AG08395 (cell line): ENCODE measurements around the gene ZNF330.
"Not testable (repeated sequence)": the region's sequence is repeated elsewhere in the genome, so short reads cannot be mapped to it uniquely, and the experiment has no call there.

Source experiments
- DNase-seq: peaks from one replicate; pipeline ENCODE4 v3.0.0; 2012; ENCODE audit warnings: mixed read lengths, low spot score

The ZNF330 gene

DNA sequence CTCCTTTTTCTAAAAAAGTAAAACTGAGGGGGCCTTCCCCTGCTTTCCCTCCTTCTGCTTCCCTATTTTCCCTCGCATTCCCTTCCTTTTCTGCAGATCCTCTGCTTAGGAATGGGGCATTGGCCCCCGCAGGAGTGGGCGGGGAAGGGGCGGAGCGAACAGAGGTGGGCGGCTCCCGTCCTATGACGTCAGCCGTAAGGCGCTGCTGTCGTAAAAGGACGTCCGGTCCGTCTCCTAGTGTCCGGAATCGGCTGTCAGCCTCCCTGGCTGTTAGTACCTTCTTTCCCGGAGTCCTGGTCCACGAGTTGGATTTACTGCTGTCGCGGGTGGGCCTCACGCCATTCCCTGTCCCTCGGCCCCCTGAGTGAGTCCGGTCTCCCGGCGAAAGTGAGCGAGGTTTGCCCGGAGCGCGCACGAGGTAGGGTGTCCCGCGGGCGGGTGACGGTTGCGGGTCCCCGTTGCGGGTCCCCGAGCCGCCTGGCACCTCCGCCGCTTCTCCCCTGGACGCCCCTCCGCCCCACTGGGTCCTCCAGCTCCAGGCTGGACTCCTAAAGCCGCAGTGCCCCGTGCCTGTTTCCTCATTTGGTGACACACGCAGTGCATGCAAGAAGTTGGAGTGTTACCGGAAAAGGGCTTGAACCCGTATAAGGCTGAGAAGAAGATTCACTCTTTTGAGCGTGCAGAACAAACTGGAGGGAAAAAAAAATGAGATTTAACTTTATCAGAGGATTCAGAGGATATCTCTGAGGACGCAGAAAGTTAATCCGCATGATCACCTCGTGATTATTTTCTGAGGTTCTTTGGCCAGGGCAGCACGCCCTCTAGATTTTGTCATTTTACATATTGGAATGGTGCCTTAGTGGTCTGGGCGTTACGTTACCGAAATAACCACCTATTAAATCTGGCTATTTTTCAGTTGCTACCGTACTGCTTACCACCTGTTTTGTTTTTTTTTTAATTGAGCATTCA lies at the start of gene ZNF330:
Gene ZNF330 (plus strand): TSS at position 205 of the 969 bp plus-strand sequence. CDS start 1,477 bp downstream, outside the sequence.
- DNase-seq: peak; percentile 97

DNA sequence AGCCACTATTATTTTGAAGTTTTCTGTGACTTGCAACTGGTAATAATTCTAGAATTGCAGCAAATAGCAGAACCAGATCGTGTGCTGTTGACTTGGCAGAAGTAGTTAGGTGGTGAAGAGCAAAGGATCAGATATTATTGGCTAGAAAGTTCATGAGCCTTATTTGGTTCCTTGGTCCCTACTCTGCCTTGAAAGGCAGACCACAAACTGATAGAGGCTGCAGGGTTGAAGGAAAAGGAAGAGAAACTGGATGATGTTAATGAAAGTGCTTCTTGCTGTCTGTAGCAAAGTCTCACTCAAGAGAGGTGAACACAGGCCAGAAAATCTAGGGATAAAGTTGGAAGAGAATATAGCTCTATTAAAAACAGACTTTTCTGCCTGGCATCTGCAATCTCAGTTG lies 46.2 kb upstream of the ZNF330 start:
- DNase-seq: no peak

DNA sequence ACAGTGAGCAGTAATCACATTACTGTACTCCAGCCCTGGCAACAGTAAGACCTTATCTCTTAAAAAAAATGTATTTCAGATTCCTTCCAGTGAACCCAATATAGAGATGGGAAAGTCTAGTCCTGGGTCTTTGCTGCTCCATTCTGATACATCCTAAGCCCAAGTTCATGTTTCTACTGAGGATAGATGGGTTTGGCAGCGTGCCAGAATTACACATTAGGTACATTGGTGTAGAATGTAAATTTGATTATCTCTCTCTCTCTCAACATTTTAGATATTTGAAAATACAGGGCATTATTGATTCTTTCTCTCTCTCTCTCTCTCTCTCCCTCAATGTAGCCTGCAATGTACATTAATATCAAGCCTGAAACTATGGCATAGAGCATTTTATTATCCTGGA lies 43.5 kb upstream of the ZNF330 start:
- DNase-seq: no peak

DNA sequence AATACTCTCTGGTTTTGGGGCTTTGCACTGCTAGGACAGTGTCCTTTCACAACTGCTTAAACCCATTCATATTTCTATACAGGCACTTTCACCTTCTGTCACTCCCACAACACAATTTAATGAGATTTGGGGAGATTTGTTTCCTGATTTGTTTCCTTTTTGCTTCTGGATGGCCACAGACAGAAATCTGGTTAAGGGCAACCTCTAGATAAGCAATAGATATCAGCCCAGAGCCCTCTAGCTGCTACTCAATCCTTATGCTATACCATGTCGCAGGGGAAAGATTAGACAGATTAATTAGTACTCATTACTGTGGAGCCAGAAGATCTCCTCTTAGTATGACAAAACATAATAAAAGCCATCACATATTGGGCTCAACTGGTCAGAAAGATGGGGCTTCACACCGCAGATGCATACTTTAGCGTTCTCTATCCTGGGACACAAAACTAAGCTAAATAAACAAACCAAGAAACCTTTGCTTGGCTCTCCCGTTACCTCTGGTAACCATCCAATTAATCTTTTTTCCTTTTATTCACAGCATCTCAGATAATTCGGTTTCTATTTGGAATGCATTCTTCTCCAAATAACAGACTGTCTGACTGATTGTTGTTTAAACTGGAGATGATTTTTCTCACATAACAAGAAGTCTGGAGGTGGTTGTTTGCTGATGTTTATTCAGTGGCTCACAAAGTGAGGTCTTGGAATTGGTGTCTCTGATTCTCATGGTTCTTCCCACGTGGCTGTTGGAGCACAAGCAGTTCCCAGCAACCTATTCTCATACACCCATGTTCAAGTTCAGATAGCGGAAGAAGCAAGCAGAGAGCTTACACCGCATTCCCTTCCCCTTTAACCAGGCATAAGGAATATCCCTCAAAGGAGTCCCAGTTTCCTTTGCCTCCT lies 41.0 kb upstream of the ZNF330 start:
- DNase-seq: no peak

DNA sequence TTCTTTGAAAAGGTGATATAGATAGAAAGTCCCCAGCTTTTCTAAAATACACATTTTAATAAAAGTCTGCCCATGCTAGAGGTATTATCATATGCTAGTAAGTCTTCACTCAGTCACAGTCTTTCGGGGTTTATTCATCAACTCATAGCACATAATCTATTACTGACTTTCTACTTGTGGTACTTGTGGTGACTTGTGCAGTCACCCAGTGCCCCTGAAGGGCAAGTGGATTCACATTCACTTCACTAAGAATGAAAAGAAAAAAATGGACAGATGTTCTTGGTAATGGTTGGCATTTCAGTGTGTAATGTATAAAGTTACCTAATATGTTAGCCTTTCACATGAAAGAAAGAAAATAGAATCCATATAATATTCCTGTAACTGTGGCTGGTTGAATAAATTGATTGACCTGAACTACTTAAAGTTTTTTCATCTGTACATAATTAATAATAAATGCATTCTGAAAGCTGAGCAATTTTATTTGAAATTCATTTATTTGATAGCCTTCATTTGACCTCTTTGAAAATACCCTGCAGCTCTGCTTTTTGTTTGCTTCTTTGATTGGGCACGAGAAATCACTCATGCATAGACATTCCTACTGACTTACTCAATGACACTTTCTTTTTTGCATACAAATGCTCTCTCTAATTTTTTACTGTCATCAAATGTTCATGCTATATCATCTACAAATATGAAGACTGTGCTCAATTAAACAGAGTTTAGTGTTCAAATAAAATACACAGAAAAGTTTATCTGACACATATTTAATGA lies 39.5 kb upstream of the ZNF330 start:
- no peak for DNase-seq

DNA sequence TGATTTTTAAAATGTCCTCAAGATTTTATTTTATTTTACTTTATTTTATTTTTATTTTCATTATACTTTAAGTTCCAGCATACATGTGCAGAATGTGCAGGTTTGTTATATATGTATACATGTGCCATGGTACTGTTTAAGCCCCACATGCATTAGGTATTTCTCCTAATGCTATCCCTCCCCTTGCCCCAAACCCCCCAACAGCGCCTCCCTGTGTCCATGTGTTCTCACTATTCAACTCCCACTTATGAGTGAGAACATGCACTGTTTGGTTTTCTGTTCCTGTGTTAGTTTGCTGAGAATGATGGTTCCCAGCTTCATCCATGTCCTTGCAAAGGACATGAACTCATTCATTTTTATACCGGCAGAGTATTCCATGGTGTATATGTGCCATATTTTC lies 37.2 kb upstream of the ZNF330 start:
- DNase-seq: not testable (repeated sequence)

DNA sequence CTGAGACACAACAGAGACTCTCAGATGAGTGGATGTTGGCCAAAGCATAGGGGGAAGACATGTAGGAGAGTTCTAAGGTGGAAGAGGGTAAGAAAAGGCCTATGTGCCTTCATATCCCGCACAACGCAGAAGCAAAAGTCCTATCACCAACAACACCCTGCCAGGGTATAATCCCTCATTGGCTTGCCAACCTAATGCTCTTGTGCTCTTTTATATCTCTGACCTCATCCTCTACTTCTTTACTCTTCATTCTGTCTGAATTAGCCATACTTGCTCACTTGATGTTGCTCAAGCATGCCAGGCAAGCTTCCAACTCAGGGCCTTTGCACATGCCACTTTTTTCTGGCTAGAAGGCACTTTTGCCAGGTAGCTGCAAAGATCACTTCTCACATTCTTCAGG lies 28.1 kb upstream of the ZNF330 start:
- DNase-seq: no peak

DNA sequence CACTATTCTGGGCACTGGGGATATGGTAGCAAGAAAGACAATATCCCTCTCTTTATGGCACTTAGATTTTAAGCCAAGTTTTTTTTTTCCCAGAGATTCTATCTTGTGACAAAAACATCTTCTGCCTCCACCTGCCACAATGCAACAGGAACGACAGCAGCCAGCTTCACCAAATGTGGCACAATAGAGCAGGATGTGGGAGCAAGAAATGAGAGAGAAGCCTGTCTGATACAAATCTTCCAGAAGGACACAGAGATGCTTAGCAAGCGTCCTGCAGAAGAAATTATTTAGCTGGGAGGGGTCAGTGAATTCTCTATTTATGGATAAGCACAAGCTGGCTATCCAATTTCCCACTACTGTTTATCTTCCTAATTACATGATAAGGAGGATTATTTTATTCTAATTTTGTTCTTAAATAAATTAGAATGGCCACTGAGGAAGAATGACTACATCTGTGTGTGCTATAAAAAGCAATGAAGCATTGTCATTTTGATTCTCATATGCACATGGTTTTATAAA lies 27.1 kb upstream of the ZNF330 start:
- DNase-seq: no peak

DNA sequence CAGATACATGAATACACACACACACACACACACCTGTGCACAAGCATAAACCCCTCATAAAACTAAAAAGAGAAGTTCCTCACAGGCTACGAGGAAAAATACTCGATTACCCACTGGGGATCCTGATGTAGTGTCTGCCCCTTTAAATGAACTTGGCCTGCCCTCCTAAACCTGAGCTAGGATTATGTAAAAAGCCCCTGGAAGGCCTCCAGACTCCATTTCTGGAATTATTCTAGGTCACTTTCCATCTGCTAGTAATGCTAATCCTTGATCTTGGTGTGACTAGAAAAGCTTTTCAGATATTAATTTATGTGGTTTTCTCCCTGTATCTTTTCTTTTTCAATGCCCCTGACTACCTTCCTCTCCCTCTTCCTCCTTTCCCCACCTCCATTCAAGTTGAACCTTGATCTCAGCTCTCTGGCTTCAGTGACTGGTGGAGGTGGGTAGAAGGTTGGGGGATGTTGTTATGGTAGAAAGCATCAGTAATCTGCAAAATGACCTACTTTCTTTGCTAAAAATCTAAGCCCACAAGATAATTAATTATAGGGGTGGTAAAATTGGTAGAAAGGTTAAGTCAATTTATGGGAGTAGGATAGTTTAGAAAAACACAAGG lies 25.5 kb upstream of the ZNF330 start:
- DNase-seq: no peak

DNA sequence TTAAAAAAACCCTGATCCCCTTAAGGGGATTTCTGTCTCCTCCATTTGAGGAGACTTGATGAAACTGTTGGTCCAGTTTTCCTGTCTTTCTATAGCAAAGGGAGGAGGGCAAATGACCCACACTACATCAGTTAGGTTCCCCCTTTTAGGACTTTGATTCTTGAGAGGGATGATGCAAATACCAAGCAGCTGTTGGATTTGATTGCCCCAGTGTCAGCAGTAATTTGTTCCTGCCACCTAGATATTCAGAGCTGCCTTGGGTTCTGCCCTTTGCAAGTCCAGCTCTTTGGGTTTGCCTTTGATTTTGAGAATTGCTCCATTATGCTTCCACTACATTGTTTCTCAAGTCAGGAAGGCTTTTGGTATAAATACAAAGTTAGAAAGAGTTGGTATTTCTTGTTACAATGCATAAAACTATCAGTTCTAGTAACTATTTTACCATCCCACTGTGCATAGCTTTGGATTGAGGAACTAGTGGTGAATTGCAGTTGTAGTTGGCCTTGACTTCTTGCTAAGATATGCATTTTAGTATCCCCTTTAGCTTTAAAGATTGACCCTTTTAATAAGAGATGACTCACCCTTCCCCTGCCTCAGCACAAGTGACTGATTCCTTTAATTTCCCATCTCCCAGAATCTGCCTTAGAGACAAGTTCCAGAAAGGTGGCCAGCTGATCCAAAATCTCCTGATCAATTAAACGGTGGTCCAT lies 24.3 kb upstream of the ZNF330 start:
- no peak for DNase-seq

DNA sequence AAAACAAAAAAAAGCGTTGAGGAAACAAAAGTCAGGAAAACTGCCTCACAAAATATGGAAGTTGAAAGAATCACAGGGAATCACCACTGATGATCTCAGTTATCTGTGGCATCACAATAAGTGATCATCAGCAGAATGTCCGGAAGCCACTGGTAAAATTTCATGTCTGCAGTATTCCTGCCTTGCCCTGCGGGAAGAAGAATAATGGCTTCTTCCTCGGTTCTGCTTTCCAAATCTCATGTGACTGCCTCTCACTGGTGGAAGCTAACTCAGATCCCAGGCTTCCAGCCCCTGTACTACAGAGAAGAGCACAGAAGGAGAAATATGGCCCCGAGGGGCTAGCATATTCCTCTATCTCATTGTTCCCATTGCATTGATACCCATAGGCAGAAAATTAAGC lies 12.7 kb upstream of the ZNF330 start:
- DNase-seq: no peak

DNA sequence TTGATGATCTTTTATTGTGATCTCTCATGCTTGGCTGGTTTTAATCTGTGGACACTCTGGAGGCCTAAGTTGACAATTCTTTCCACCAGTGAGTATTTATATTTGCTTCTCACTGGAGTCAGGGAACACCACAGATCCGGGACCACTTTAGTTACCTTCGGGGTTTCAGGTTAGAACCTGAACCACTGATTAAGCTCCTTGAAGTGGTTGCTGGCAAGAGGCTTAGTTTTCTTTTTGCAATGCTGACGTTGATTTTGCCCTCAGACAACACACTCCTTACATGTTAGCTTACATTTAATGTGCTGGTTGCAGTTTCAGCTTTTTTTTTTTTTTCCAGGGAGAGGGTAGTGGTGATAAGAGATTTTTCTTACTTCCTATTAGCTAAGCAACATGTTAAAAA lies 10.5 kb upstream of the ZNF330 start:
- DNase-seq: no peak

DNA sequence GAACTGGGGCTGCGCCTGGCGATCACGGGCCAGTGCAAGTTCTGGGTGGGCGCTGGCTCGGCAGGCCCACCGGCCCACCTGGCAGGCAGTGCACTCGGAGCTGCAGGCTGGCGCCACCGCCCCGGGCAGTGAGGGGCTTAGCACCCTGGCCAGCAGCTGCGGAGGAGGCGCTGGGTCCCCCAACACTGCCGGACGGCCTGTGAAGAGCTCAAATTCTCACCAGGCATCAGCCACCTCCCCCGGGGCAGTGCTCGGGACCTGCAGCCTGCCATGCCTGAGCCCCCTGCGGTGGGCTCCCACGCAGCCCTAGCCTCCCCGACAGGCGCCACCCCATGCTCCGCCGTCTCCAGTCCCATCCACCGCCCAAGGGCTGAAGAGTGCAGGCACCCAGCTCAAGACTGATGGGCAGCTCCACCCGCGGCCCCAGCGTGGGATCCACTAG lies 7.1 kb upstream of the ZNF330 start:
- no peak for DNase-seq

DNA sequence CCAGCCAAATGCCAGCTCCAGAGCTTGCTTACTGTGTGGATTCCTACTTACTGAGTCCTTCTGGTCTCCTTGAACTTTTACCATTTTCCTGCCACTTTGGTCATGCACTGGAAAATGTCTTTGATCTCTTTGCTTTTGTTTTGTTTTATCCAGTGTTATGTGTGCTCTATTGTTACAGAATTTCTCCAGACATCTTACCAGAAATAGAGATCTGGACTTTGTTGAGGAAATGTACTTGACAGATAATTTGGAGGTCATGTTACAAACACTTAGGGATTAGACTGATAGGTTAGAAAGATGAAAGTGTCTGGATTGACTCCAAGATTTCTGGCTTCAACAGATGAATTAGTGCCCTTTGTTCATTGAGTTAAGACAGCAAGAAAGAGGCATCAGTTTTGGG lies 5.7 kb upstream of the ZNF330 start:
- DNase-seq: no peak

DNA sequence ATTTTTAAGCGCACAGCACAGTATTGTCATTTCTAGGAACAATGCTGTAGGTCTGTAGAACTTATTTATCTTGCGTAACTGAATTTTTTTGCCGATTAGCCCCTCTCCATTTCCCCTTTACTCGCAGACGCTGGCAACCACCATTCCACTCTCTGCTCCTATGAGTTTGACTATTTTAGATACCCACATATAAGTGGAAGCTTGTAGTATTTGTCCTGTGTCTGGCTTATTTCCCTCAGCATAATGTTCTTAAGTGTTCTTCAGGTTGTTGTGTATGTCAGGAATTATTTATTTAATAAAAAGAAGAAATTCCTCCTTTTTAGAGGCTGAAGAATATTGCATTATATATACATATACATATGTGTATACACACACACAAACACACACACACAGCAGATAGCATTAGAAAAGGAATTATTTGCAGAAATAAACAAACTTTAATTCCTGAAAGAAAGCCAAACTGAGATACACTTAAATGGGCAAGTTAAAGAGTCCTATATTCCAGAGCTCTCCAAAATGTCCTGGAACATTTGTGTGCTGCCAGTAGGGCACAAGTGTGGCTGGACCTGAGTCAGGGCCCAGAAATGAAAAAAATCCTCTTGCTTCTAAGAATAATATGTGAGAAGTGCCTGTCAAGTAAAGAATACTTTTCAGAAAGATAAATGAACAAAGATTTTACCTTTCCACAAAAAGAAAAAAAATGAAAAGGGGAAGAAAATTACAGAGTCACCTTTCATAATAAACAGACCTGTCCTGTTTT lies 4.5 kb upstream of the ZNF330 start:
- DNase-seq: no peak

DNA sequence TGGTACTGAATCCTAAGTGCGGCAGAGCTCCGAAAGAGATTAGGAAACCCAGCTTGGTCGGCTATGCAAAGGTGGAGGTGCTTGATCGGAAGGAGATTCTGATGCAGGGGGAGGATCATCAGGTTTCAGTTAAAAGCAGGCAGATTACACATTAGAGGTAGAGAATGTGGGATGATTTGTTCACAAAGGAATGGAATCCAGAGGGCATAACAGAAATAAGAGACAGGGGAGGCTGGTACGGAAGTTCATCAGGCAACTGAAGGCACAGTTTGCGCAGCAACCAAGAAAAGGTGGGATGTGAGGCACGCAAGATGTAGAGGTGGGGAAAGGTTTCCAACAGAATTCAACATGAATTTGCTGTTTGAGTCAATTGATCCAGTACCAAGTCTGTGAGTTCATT lies 424 bp upstream of the ZNF330 start:
- no peak for DNase-seq

DNA sequence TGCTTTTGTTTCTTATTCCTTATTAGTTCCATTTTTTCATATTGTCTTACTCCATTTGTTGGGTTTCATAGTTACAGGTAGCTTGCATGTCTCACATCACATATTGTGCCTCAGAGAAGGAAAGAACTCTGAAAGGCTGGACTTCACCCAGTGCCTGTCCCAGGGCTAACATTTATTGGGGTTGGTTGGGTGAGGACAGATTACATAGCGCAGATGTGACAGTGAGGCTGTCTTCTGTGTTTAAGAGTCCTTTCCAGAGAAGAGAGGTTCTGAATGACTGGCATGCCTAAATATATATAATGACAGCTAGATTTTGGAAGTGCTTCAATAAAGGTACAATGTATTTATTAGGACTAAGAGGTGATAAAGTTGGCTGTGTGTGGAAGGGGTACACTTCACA lies 2.7 kb downstream of the ZNF330 start:
- no peak for DNase-seq

DNA sequence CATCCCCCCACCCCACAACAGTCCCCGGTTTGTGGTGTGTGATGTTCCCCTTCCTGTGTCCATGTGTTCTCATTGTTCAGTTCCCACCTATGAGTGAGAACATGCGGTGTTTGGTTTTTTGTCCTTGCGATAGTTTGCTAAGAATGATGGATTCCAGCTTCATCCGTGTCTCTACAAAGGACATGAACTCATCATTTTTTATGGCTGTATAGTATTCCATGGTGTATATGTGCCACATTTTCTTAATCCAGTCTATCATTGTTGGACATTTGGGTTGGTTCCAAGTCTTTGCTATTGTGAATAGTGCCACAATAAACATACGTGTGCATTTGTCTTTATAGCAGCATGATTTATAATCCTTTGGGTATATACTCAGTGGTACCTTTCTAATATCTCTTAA lies 6.6 kb downstream of the ZNF330 start:
- not testable (repeated sequence) for DNase-seq

DNA sequence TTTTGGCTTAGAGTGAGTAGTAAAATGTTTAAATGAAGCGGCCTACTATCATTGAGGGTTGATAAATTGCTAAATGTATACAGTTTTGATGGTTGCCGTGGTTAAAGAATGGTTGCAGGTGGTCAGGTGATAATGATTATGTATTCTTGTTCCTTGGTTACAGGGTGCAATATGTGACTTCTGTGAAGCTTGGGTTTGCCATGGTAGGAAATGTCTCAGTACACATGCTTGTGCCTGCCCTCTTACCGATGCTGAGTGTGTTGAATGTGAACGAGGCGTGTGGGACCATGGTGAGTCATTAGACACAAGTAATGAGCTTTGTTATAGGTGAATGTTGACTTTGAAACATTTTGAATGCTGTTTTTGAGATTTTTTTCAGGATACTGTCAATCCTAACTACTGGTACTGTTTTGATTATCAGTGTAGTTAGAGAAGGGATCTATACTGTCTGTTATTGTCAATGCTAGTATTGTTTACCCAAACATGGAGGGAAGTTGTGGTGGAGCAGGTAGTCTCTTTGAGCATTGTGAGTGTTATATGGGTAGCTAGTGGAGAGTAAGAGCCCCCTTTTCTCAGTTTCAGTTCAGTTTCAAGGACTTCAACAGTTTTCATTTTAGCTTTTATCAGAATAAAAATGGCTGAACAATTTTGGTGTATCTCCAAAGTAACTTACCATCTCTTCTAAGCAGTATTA lies 8.9 kb downstream of the ZNF330 start:
- DNase-seq: no peak
